Measurements from ENCODE around the gene EGLN1.

GRCh38 chr1:231392389-231393131, 29.5 kb downstream of the EGLN1 start:
- TF ChIP-seq SAP30 (IDR thresholded peaks at IDR 0.05; ENCODE audit: insufficient read depth, insufficient replicate concordance, low read length) (no peak), CTCF (IDR thresholded peaks at IDR 0.05; ENCODE audit: control extremely low read depth in 1 of 3, insufficient read depth in 1 of 3, low read depth in 1 of 3, low read length in 3 of 3) (peak in 1 of 3 experiments; percentile 24; a peak in 1 of 4 replicates), TAF1 (IDR thresholded peaks at IDR 0.05; ENCODE audit: low read depth, low read length) (no peak), POLR2A (IDR thresholded peaks at IDR 0.05; ENCODE audit: control extremely low read depth in 1 of 2, low read depth in 2 of 2, low read length in 2 of 2) (no peak), EZH2 (IDR thresholded peaks at IDR 0.05; ENCODE audit: low read depth, low read length, severe bottlenecking) (no peak), NANOG (IDR thresholded peaks at IDR 0.05; ENCODE audit: insufficient read depth, low read depth, low read length, poor library complexity, severe bottlenecking) (no peak), NRF1 (IDR thresholded peaks at IDR 0.05; ENCODE audit: low read depth, low read length) (no peak)

All from H1 (cell line).